Stimulated activated memory B cell treated with anti-CD40 and anti-IgM and Interleukin-4, amounts not matched to agents 10 μg/mL and 1 μg/mL and 100 μg/mL, for 72 hours (primary cell): ENCODE data around the gene TFEB.

Experiments used
- ATAC-seq: fragments of 150-1000 bp; cut with Tn5 transposase; 2 replicates; pipeline ENCODE4 v1.10.0; 2021
- H3K27ac Mint-ChIP-seq: one replicate; pipeline ENCODE4 v1.8.0; 2022; ENCODE audit warnings: mild to moderate bottlenecking, mixed read lengths
- H3K27me3 Mint-ChIP-seq: one replicate; pipeline ENCODE4 v1.8.0; 2022; ENCODE audit warnings: mixed read lengths
- H3K36me3 Mint-ChIP-seq: one replicate; pipeline ENCODE4 v1.8.0; 2022; ENCODE audit warnings: mixed read lengths
- H3K4me1 Mint-ChIP-seq: one replicate; pipeline ENCODE4 v1.8.0; 2022; ENCODE audit warnings: mixed read lengths
- H3K4me3 Mint-ChIP-seq: one replicate; pipeline ENCODE4 v1.8.0; 2022; ENCODE audit warnings: mild to moderate bottlenecking, moderate library complexity, mixed read lengths
- H3K9me3 Mint-ChIP-seq: one replicate; pipeline ENCODE4 v1.8.0; 2022; ENCODE audit warnings: mixed read lengths

The TFEB gene

GRCh38 chr6:41659935-41660334 is 75.5 kb downstream of the TFEB start:
- H3K9me3 Mint-ChIP-seq: no peaks in the 10 kb centered on the region
- no peak for ATAC-seq
- H3K4me1 Mint-ChIP-seq: no peaks in the 10 kb centered on the region
- H3K27me3 Mint-ChIP-seq: peaks cover 59% of the 10 kb centered on the region
- H3K27ac Mint-ChIP-seq: no peak overlapping the region
- no peaks in the 10 kb centered on the region for H3K36me3 Mint-ChIP-seq
- no peak overlapping the region for H3K4me3 Mint-ChIP-seq

- Mint-ChIP-seq H3K36me3 (no peaks in the 10 kb centered on the region), H3K27me3 (peaks cover 67% of the 10 kb centered on the region), H3K9me3 (no peaks in the 10 kb centered on the region), H3K27ac (no peak overlapping the region), H3K4me1 (no peaks in the 10 kb centered on the region), H3K4me3 (no peak overlapping the region)
- ATAC-seq: no peak
These were observed 76.8 kb downstream of the TFEB start for GRCh38 chr6:41658636-41659035.

GRCh38 chr6:41657131-41658094 is 78.0 kb downstream of the TFEB start:
- no peaks in the 10 kb centered on the region for H3K36me3 Mint-ChIP-seq
- no peaks in the 10 kb centered on the region for H3K9me3 Mint-ChIP-seq
- no peak overlapping the region for H3K27ac Mint-ChIP-seq
- ATAC-seq: no peak
- no peaks in the 10 kb centered on the region for H3K4me1 Mint-ChIP-seq
- H3K27me3 Mint-ChIP-seq: peaks cover 67% of the 10 kb centered on the region
- no peak overlapping the region for H3K4me3 Mint-ChIP-seq

GRCh38 chr6:41656002-41656691 is 79.3 kb downstream of the TFEB start:
- no peak overlapping the region for H3K27ac Mint-ChIP-seq
- no peak for ATAC-seq

GRCh38 chr6:41655646-41656001 is 79.8 kb downstream of the TFEB start:
- Mint-ChIP-seq H3K27me3 (peaks cover 69% of the 10 kb centered on the region), H3K4me3 (no peak overlapping the region), H3K9me3 (no peaks in the 10 kb centered on the region), H3K4me1 (no peaks in the 10 kb centered on the region), H3K36me3 (no peaks in the 10 kb centered on the region), H3K27ac (no peak overlapping the region)
- no peak for ATAC-seq

More at GRCh38 chr6:41656002-41656691, 79.3 kb downstream of the TFEB start:
- no peak overlapping the region for H3K4me3 Mint-ChIP-seq
- H3K9me3 Mint-ChIP-seq: no peaks in the 10 kb centered on the region
- no peaks in the 10 kb centered on the region for H3K4me1 Mint-ChIP-seq
- H3K27me3 Mint-ChIP-seq: peaks cover 69% of the 10 kb centered on the region
- no peaks in the 10 kb centered on the region for H3K36me3 Mint-ChIP-seq

GRCh38 chr6:41655176-41655575 is 80.2 kb downstream of the TFEB start:
- H3K36me3 Mint-ChIP-seq: no peaks in the 10 kb centered on the region
- no peaks in the 10 kb centered on the region for H3K9me3 Mint-ChIP-seq
- no peak overlapping the region for H3K27ac Mint-ChIP-seq
- no peak overlapping the region for H3K4me3 Mint-ChIP-seq
- no peak for ATAC-seq
- peaks cover 69% of the 10 kb centered on the region for H3K27me3 Mint-ChIP-seq
- no peaks in the 10 kb centered on the region for H3K4me1 Mint-ChIP-seq

DNA sequence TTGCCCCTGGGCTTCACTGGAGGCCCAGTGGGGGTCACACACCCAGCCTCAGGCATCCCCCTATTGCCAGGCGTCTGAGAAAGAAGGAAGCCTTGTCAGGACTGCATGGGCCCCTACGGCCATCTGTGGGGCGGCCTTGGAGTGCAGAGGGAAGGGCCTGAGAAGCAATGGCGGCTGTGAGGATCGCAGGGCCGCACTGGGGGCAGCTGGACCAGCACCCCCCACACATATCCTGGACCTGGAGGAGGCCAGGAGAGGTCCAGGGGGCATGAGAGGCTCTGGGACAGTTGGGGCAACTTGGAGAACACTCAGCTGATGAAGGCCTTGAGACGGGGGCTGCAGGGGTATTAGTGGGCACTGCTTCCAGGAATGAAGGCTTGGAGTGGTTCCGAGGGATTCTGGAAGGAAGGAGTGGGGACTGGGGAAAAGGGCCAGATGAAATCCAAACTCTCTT is 80.7 kb downstream of the TFEB start:
- no peaks in the 10 kb centered on the region for H3K36me3 Mint-ChIP-seq

DNA sequence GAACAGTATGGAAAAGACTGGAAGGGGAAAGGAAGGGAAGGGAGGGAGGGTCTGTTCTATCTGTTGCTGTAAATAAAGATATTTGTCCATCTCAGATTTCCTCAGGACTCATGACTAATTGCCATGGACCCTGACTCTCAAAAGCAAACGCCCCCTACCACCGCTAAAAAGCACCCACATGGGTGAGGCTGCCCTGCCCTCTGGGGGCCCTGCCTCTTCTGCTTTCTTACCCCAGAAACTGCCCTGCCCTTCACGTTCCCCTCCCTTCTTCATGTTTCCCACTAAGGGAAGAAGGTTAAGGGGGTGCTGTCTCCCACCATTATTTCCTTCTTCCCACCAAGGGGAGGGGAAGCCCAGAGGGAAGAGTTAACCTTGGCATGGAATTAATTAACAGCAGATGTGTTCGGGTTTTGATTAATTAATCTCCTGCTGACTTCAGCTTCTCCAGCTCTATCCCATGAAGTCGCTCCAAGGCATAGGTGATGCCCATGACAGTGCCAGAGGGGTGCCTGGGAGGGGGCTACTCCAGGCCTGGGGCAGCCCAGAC is 81.2 kb downstream of the TFEB start:
- H3K4me1 Mint-ChIP-seq: no peaks in the 10 kb centered on the region
- H3K27me3 Mint-ChIP-seq: peaks cover 65% of the 10 kb centered on the region
- H3K36me3 Mint-ChIP-seq: no peaks in the 10 kb centered on the region
- H3K4me3 Mint-ChIP-seq: no peak overlapping the region
- ATAC-seq: no peak
- no peak overlapping the region for H3K27ac Mint-ChIP-seq
- no peaks in the 10 kb centered on the region for H3K9me3 Mint-ChIP-seq

More for the DNA sequence above, 80.7 kb downstream of the TFEB start:
- Mint-ChIP-seq H3K9me3 (no peaks in the 10 kb centered on the region), H3K27me3 (peaks cover 69% of the 10 kb centered on the region), H3K27ac (no peak overlapping the region), H3K4me3 (no peak overlapping the region), H3K4me1 (no peaks in the 10 kb centered on the region)
- no peak for ATAC-seq

DNA sequence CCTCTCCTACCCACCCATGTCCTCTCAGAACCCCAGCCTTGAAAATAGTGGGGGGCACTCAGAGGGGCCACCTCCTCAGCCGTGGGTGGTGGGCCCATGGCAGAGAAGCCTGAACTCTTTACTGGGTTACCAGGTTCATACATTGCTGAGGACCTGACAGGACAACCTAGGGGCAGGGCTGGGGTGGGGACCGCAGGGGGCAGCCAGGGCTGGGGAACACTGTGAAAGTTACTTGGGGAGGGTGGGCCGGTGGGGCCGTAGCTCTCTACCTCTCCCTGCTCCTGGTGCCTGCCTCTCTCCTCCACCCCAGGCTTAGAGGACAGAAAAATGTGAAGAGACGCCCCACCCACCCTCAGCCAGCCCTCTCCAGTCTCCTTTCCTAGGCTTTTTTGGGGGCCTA is 81.7 kb downstream of the TFEB start:
- H3K4me3 Mint-ChIP-seq: no peak overlapping the region
- H3K4me1 Mint-ChIP-seq: no peaks in the 10 kb centered on the region
- H3K27me3 Mint-ChIP-seq: peaks cover 60% of the 10 kb centered on the region

DNA sequence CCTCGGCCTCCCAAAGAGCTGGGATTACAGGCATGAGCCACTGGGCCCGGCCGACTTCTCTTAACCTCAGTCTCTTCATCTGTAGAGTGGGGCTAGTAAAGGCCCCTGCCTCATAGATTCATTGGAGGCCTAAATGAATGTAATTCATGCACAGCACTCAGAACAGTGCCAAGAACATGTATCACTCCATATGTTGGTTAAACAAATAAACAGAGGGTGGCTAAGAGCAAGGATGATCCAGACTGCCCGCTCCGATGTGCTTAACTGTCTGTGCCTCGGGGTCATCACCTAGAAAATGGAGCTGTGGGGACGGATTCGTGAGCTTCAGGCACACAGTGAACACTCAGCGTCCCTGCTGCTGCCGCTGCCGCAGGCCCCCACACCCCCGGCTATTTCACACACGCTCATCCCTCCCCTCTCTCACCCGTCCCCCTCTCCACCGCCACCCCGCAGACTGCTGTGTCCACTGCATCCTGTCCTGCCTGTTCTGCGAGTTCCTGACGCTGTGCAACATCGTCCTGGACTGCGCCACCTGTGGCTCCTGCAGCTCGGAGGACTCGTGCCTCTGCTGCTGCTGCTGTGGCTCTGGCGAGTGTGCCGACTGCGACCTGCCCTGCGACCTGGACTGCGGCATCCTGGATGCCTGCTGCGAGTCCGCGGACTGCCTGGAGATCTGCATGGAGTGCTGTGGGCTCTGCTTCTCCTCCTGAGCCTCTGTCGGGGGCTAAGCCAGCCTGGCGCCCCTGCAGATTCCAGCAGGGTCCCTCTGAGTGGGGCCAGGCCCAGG is 82.3 kb downstream of the TFEB start:
- no peaks in the 10 kb centered on the region for H3K4me1 Mint-ChIP-seq
- no peak for ATAC-seq
- H3K4me3 Mint-ChIP-seq: no peak overlapping the region
- H3K9me3 Mint-ChIP-seq: no peaks in the 10 kb centered on the region
- H3K27me3 Mint-ChIP-seq: peaks cover 59% of the 10 kb centered on the region
- no peak overlapping the region for H3K27ac Mint-ChIP-seq
- H3K36me3 Mint-ChIP-seq: no peaks in the 10 kb centered on the region

More for the DNA sequence above, 81.7 kb downstream of the TFEB start:
- no peak overlapping the region for H3K27ac Mint-ChIP-seq
- no peak for ATAC-seq
- H3K36me3 Mint-ChIP-seq: no peaks in the 10 kb centered on the region
- no peaks in the 10 kb centered on the region for H3K9me3 Mint-ChIP-seq

GRCh38 chr6:41651962-41652657 is 83.3 kb downstream of the TFEB start:
- H3K9me3 Mint-ChIP-seq: no peaks in the 10 kb centered on the region
- H3K36me3 Mint-ChIP-seq: no peaks in the 10 kb centered on the region
- ATAC-seq: no peak
- no peak overlapping the region for H3K4me3 Mint-ChIP-seq
- H3K27me3 Mint-ChIP-seq: peaks cover 53% of the 10 kb centered on the region
- no peaks in the 10 kb centered on the region for H3K4me1 Mint-ChIP-seq
- H3K27ac Mint-ChIP-seq: no peak overlapping the region

DNA sequence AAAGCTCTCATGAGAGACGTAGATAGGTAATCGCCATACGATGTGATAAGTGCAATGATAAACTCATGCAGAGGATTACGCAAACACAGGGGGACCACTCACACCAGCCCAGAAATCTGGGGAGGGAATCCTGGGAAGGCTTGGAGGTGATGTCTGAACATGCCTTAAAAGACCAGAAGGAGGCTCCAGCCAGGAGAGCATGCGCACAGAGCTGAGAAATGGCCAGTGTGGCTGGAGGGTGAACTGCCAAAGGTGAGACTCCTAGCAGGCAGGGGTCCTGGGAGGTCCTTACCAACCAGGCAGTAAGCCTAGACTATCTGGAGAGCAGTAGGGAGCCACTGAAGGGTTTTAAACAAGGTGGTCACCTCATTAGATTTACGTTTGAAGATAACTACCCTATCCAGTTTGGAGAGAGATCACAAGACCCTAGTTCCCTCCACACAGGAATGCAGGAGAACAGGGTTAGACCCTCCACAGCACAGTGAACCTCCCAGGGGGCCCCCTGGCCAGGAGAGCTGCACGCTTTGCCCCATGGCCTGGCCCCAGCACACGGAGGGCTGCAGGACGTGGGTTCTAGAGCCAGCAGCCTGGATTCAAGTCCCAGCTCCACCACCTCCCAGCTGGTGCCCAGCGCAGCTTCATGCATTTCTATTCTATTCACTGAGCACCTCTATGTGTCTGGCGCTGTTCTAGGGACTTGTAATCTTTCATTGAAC is 84.0 kb downstream of the TFEB start:
- no peak for ATAC-seq
- no peaks in the 10 kb centered on the region for H3K9me3 Mint-ChIP-seq
- H3K36me3 Mint-ChIP-seq: no peaks in the 10 kb centered on the region
- no peak overlapping the region for H3K4me3 Mint-ChIP-seq
- no peak overlapping the region for H3K27ac Mint-ChIP-seq
- peaks cover 48% of the 10 kb centered on the region for H3K27me3 Mint-ChIP-seq
- no peaks in the 10 kb centered on the region for H3K4me1 Mint-ChIP-seq

- ATAC-seq: no peak
- H3K36me3 Mint-ChIP-seq: no peaks in the 10 kb centered on the region
- H3K9me3 Mint-ChIP-seq: no peaks in the 10 kb centered on the region
- no peaks in the 10 kb centered on the region for H3K4me1 Mint-ChIP-seq
- peaks cover 49% of the 10 kb centered on the region for H3K27me3 Mint-ChIP-seq
- no peak overlapping the region for H3K4me3 Mint-ChIP-seq
- no peak overlapping the region for H3K27ac Mint-ChIP-seq
These were observed 85.3 kb downstream of the TFEB start for GRCh38 chr6:41650120-41650519.

GRCh38 chr6:41649596-41649995 is 85.8 kb downstream of the TFEB start:
- no peaks in the 10 kb centered on the region for H3K36me3 Mint-ChIP-seq
- H3K4me1 Mint-ChIP-seq: no peaks in the 10 kb centered on the region
- ATAC-seq: no peak
- no peaks in the 10 kb centered on the region for H3K9me3 Mint-ChIP-seq
- H3K27me3 Mint-ChIP-seq: peaks cover 49% of the 10 kb centered on the region
- no peak overlapping the region for H3K4me3 Mint-ChIP-seq
- no peak overlapping the region for H3K27ac Mint-ChIP-seq
